ENCODE data around the gene PNPLA5.

PNPLA5 gene

DNA sequence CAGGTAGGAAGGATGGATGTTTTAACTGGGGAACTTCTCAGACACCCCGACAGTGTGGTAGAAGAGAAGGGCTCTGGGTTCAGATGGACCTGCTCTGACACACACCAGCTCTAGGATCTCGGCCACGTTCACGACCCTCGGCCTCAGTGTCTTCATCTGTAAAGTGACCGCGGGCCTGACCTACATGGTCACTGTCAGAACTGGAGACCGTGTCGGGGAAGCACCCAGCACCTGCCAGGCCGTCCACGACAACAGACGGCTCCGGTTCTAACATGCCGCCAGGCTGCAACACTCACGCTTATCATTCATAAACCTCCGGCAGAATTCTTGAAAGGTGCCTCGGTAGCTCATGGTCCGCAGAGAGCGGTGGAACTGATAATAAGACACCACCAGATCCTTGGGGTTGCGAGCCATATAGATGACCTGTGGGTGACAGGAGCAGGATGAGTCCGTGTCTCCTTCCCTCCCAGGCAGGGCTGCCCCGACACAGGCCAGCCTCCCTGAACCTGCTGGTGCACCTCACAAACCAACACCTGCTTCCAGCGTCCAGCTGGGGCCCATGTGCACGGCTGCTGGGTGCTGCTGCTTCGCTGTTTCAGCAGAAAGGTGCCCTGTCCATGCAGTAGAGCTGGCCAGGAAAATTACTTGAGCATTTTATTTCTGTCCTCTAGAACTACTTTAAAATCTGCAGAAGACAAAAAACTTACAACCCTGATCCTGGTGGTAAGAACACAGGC lies 53.1 kb downstream of the PNPLA5 start:
- DNase-seq (ENCODE audit: low read depth): no peak

GRCh38 chr22:43838161-43838560 lies 53.7 kb downstream of the PNPLA5 start:
- DNase-seq (ENCODE audit: low read depth): no peak

- no peak for DNase-seq (ENCODE audit: low read depth)
Observed at GRCh38 chr22:43837666-43838065, 54.1 kb downstream of the PNPLA5 start.

GRCh38 chr22:43835736-43836135 lies 56.1 kb downstream of the PNPLA5 start:
- no peak for DNase-seq (ENCODE audit: low read depth)

DNA sequence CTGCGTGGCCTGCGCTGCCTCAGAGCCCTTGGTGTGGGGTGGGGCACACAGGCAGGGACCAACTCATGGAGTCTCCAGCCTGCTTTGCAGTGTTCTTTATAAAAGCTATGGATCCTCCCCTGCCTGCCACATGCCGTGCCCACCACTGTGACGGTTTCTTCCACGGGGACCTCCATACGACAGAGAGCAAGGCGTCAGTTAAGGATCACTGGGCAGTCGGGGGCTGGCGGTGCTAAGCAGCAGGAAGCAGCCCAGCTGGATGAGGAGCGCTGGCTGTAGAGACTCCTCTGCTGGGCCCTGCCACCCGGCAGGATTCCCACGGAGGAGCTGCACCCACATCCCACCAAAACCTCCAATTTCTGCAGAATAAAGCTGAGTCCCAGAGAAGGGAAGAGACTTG lies 56.6 kb downstream of the PNPLA5 start:
- DNase-seq (ENCODE audit: low read depth): no peak

DNA sequence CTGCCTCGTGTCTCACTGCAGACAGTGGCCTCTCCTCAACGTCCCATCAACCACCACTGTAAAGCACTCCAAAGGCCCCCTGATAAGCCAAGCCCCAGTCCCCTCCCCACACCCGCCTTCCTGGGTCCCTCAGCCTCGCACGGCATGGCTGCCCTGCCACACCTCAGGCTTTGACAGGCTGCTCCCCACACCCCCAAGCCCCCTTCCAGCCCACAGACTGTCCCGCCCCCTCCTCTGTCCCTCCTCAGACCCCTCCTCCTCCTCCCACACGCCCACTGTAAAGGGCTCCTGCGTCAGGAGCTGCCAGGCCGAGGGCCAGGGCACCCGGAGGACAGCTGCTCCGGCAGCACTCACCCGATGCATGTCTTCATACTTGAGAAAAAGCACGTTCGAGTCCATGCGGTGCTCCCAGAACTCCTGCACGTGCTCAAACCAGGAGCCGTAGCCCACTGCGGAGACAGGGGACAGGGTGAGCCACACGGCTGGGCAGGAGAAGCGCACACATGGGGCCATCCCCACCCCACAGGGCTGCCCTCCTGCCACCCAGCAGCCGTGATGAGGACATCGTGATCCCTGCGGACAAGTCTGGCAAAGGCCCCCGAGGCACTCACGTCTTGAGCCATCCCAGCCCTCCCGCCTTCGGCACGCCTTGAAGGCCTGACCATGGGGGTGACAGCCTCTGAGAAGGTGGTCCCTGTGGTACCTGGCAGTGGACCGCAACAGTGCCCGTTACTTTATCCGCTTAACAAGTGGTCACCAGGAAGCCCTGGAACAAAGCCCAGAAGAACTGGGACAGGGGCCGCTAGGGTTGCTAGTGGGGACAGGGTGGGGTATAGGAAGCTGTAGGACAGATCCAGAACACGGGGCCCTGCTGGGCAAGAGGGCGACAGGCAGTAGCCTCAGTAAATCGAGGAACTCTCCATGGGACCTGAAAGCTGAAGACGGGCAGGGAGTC lies 58.2 kb downstream of the PNPLA5 start:
- no peak for DNase-seq (ENCODE audit: low read depth)

DNA sequence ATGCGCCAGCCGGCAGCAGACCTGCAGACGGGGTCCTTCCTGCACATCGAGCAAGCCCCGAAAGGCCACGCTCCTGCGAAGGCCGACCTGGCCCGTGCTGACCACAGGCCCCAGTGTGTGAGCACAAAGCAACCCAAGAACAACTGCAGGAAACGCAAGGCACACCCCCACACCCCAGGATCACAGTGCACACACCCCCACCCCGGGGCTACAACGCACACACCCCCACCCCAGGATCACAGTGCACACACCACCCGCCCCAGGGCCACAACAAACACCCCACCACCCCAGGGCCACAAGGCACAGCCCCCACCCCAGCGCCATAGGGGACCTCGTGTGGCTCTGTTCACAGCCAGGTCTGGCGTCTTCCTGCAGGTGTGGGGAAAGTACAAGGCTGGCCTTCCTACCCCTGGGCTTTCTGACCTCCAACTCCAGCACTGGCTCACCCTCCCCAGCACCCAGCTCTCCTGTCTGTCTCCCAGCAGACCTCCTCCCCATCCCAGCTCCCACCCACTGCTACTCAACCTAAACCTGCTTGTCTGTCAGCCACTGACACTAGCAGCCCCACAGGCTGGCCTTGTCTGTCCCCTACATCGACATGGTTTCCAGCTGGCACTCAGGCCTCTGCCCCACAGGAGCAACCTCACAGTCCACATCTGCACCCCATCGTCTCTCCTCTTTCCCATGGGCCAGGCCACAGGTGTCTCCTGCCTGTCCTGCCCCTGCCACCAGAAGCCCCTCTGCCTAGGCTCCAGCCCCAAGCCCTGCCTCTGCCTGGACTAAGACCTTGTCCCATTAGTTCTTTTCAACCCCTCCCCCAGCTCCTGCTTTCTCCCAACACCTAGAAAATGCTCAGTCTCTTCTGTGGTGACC lies 59.2 kb downstream of the PNPLA5 start:
- DNase-seq (ENCODE audit: low read depth): no peak

DNA sequence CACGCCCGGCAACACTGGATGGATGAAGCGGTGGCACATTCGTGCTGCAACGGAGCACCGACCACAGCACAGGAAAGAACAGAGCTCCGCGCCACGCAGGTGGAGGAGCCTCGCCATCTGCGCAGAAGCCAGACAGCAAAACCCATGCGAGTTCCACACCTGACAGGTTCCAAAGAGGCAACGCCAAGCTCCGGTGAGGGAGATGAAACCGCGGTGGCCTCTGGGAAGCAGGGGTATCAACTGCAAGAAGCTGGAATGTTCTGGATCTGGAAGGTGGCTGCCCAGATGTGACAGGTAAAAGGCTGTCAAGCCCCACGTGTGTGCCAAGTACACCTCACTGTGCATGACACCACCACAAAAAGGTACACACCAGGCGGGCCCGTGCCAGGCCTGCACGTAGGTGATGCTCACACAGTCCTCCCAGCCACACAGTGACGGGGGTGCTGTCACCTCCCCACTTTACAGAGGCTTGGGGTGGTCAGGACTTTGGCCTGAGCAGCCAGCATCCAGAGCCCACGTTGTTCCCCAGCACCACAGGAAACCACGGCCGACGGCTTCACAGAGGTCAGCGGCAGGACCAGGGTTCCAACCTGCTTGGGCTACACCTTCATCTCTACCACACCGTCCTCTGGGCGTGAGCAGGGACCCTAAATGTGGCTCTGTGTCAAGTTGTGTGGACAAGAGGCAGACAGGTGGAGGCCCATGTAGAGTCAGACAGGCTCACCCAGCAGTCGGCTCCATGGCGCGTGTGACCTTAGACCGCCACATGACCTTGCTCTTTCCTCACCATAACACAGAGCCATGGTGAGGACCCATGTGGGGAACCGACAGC lies 60.0 kb downstream of the PNPLA5 start:
- DNase-seq (ENCODE audit: low read depth): no peak

DNA sequence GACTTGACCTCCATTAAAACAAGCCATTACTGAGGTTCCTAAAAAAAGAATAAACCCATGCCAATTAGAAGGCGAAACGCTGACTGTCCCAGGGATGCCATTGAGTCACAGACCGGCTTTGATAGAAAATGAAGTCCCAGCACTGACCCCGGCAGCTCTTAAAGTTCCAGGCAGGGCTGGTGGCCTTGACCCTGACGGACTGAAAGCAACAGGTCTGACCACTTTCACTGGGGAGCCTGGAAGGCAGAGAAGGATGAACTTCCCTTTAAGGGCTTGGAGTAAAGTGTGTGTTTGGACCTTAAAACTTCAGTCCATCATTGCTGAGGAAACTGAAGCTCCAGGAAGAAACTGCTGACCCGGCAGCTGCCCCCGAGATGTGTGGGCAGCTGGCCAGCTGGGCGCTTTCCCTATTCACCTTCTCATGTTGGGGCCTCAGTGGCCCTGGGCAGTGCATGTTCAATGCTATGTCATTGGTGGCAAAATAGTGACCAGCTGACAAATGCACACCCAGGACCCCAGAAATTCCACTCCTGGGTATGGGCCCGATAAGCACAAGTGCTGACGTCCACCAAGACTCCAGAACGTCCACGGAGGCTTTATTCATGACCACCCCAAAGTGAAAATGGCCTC lies 60.8 kb downstream of the PNPLA5 start:
- no peak for DNase-seq (ENCODE audit: low read depth)

DNA sequence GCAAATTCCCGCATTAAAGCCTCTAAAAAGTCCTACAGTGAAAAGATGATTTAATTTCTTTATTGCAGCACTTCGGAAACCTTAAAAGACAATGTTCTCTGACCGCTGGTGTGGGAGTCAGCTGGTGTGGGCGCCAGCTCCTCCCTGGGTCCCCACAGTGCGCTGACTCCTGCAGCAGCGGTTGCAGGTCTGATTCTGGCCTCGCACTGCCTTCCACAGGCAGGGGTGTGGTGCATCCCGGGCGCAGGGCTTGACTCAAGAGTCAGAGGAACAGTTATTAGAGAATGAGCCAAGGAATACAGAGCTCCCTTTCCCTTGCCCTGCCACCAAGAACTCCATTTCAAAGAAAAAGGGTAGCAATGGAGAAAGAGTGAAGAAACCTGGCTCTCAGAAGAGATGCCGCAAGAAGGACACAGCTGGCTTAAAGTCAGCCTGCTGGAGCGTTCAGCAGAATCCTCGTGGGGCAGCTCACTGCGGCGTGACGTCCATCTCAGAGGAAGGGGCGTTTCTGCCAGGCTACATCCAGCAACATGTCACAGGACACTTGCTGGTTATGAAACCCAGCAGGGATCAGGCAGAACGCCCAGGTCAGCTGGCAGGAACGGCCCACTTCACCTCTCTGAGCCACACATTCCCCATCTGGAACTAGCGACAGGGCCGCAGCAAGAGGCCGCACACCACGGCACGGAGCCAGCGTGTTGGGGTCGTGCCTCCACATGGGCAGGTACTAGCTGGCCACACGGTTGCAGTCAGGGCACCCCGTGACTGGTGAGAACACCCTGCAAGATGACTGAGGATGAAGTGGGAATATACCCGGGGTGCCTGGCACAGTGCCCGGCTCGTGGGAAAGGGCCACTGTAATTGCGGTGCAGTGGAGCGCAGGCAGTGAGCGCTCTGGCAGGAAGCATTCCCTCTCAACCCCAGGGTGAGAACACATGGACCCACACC lies 61.6 kb downstream of the PNPLA5 start:
- no peak for DNase-seq (ENCODE audit: low read depth)

All from stimulated activated CD8-positive, alpha-beta memory T cell treated with anti-CD3 and anti-CD28 coated beads, Interleukin-12 subunit alpha, Interleukin-12 subunit beta, amount 100 ng/mL, for 1 hour (primary cell).